Nephron progenitor cell (in vitro differentiated cells): ENCODE results near the gene SLC8A2.
A peak's percentile ranks its signal among the peaks of the same experiment; 100 is the strongest.

ENCODE experiments used
- DNase-seq: peaks from one replicate; pipeline ENCODE4 v3.0.0; 2021
- H3K27ac Mint-ChIP-seq: 2 replicates; pipeline ENCODE4 v1.8.0; 2021; ENCODE audit warnings: mild to moderate bottlenecking, moderate library complexity, mixed read lengths
- H3K27me3 Mint-ChIP-seq: 2 replicates; pipeline ENCODE4 v1.8.0; 2021; ENCODE audit warnings: mild to moderate bottlenecking, low read depth, mixed read lengths; ENCODE audit not compliant: poor library complexity
- H3K36me3 Mint-ChIP-seq: 2 replicates; pipeline ENCODE4 v1.8.0; 2021; ENCODE audit warnings: low read depth, mixed read lengths
- H3K4me1 Mint-ChIP-seq: 2 replicates; pipeline ENCODE4 v1.8.0; 2021; ENCODE audit warnings: mixed read lengths
- H3K4me3 Mint-ChIP-seq: 2 replicates; pipeline ENCODE4 v1.8.0; 2021; ENCODE audit warnings: mild to moderate bottlenecking, moderate library complexity, mixed read lengths
- H3K9me3 Mint-ChIP-seq: 2 replicates; pipeline ENCODE4 v1.8.0; 2021; ENCODE audit warnings: mild to moderate bottlenecking, moderate library complexity, mixed read lengths
- CTCF ChIP-seq: fragments of 200-600 bp; sonication (generic); IDR thresholded peaks from 2 replicates; pipeline ENCODE4 v1.5.0; 2021; ENCODE audit warnings: antibody characterized with exemption

SLC8A2 gene

GRCh38 chr19:47511128-47511517, 39.4 kb upstream of the SLC8A2 start:
- Mint-ChIP-seq H3K4me1 (peaks cover 42% of the 10 kb centered on the region), H3K4me3 (no peak overlapping the region), H3K36me3 (no peaks in the 10 kb centered on the region), H3K27ac (no peak overlapping the region), H3K27me3 (peaks cover 3% of the 10 kb centered on the region), H3K9me3 (no peaks in the 10 kb centered on the region)
- no peak for DNase-seq
- TF ChIP-seq CTCF, result no peak

- peaks cover 39% of the 10 kb centered on the region for H3K4me1 Mint-ChIP-seq
- no peak for TF ChIP-seq CTCF
- no peak for DNase-seq
- peaks cover 3% of the 10 kb centered on the region for H3K27me3 Mint-ChIP-seq
- no peaks in the 10 kb centered on the region for H3K9me3 Mint-ChIP-seq
- H3K36me3 Mint-ChIP-seq, result no peaks in the 10 kb centered on the region
- H3K4me3 Mint-ChIP-seq, result no peak overlapping the region
- peak overlapping the region; percentile 84 for H3K27ac Mint-ChIP-seq
These were observed 38.9 kb upstream of the SLC8A2 start for GRCh38 chr19:47510516-47511127.

GRCh38 chr19:47509973-47510372, 38.3 kb upstream of the SLC8A2 start:
- H3K36me3 Mint-ChIP-seq, result no peaks in the 10 kb centered on the region
- no peak for DNase-seq
- no peak for TF ChIP-seq CTCF
- H3K27ac Mint-ChIP-seq, result peak overlapping the region; percentile 84
- peaks cover 3% of the 10 kb centered on the region for H3K27me3 Mint-ChIP-seq
- H3K4me1 Mint-ChIP-seq, result peaks cover 36% of the 10 kb centered on the region
- no peaks in the 10 kb centered on the region for H3K9me3 Mint-ChIP-seq
- H3K4me3 Mint-ChIP-seq, result no peak overlapping the region

GRCh38 chr19:47509170-47509847, 37.6 kb upstream of the SLC8A2 start:
- H3K27me3 Mint-ChIP-seq, result no peaks in the 10 kb centered on the region
- no peaks in the 10 kb centered on the region for H3K9me3 Mint-ChIP-seq
- no peaks in the 10 kb centered on the region for H3K36me3 Mint-ChIP-seq
- H3K4me1 Mint-ChIP-seq, result peaks cover 30% of the 10 kb centered on the region
- no peak for DNase-seq
- no peak for TF ChIP-seq CTCF
- no peak overlapping the region for H3K4me3 Mint-ChIP-seq
- peak overlapping the region; percentile 52 for H3K27ac Mint-ChIP-seq

- no peak for TF ChIP-seq CTCF
- no peak for DNase-seq
- no peak overlapping the region for H3K4me3 Mint-ChIP-seq
- no peaks in the 10 kb centered on the region for H3K27me3 Mint-ChIP-seq
- H3K36me3 Mint-ChIP-seq, result no peaks in the 10 kb centered on the region
- H3K4me1 Mint-ChIP-seq, result peaks cover 24% of the 10 kb centered on the region
- no peak overlapping the region for H3K27ac Mint-ChIP-seq
- no peaks in the 10 kb centered on the region for H3K9me3 Mint-ChIP-seq
These were observed 37.0 kb upstream of the SLC8A2 start for GRCh38 chr19:47508721-47509120.
